ENCODE results near the gene LGSN.

The LGSN gene

GRCh38 chr6:63269470-63269869, 50.3 kb downstream of the LGSN start:
- Histone ChIP-seq H3K9me3 (ENCODE audit: control insufficient read depth, low read length) (no peaks in the 10 kb centered on the region), H3K4me1 (ENCODE audit: control insufficient read depth, insufficient read depth, low read length) (no peaks in the 10 kb centered on the region), H3K36me3 (ENCODE audit: control insufficient read depth, insufficient read depth, low read length, severe bottlenecking) (no peaks in the 10 kb centered on the region), H3K9ac (ENCODE audit: low read length) (no peak overlapping the region), H3K4me3 (ENCODE audit: low read length) (no peak overlapping the region), H3K27me3 (replicated peaks; ENCODE audit: control insufficient read depth, insufficient read depth, low read length) (peaks cover 13% of the 10 kb centered on the region)
- DNase-seq (ENCODE audit: low read depth) = no peak

GRCh38 chr6:63268574-63268973, 51.2 kb downstream of the LGSN start:
- Histone ChIP-seq H3K36me3 (ENCODE audit: control insufficient read depth, insufficient read depth, low read length, severe bottlenecking) (no peaks in the 10 kb centered on the region), H3K9me3 (ENCODE audit: control insufficient read depth, low read length) (no peaks in the 10 kb centered on the region), H3K4me3 (ENCODE audit: low read length) (no peak overlapping the region), H3K4me1 (ENCODE audit: control insufficient read depth, insufficient read depth, low read length) (no peaks in the 10 kb centered on the region), H3K27me3 (replicated peaks; ENCODE audit: control insufficient read depth, insufficient read depth, low read length) (peaks cover 13% of the 10 kb centered on the region), H3K9ac (ENCODE audit: low read length) (no peak overlapping the region)
- DNase-seq (ENCODE audit: low read depth) = no peak

GRCh38 chr6:63267828-63268227, 52.0 kb downstream of the LGSN start:
- no peak for DNase-seq (ENCODE audit: low read depth)
- no peaks in the 10 kb centered on the region for H3K36me3 ChIP-seq (ENCODE audit: control insufficient read depth, insufficient read depth, low read length, severe bottlenecking)
- no peaks in the 10 kb centered on the region for H3K9me3 ChIP-seq (ENCODE audit: control insufficient read depth, low read length)
- H3K4me3 ChIP-seq (ENCODE audit: low read length) = no peak overlapping the region
- no peaks in the 10 kb centered on the region for H3K4me1 ChIP-seq (ENCODE audit: control insufficient read depth, insufficient read depth, low read length)
- peaks cover 13% of the 10 kb centered on the region for H3K27me3 ChIP-seq (replicated peaks; ENCODE audit: control insufficient read depth, insufficient read depth, low read length)
- no peak overlapping the region for H3K9ac ChIP-seq (ENCODE audit: low read length)

GRCh38 chr6:63267046-63267445, 52.7 kb downstream of the LGSN start:
- Histone ChIP-seq H3K4me3 (ENCODE audit: low read length) (no peak overlapping the region), H3K36me3 (ENCODE audit: control insufficient read depth, insufficient read depth, low read length, severe bottlenecking) (no peaks in the 10 kb centered on the region), H3K9ac (ENCODE audit: low read length) (no peak overlapping the region), H3K27me3 (replicated peaks; ENCODE audit: control insufficient read depth, insufficient read depth, low read length) (peaks cover 13% of the 10 kb centered on the region), H3K9me3 (ENCODE audit: control insufficient read depth, low read length) (no peaks in the 10 kb centered on the region), H3K4me1 (ENCODE audit: control insufficient read depth, insufficient read depth, low read length) (no peaks in the 10 kb centered on the region)
- no peak for DNase-seq (ENCODE audit: low read depth)

- DNase-seq (ENCODE audit: low read depth) = no peak
Observed at GRCh38 chr6:63263444-63263843, 56.3 kb downstream of the LGSN start.

DNA sequence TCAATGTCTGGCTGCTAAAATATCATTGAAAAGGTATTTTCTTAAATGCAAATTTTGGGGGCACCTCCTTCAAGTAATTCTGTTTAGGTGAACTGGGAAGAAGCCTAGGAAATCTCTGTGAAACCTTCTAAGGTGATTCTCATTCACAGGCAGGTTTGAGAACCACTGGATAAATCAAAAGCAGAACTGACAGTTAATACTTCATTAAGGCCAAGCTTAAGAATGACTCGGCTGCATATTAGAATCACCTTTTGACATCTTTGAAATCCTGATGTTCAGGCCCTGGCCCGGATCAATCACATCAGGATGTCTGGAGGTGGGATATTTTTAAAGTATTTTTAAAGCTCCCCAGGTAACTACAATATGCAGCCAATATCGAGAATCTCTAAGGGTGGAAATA, 58.0 kb downstream of the LGSN start:
- no peaks in the 10 kb centered on the region for H3K9me3 ChIP-seq (ENCODE audit: control insufficient read depth, low read length)
- no peaks in the 10 kb centered on the region for H3K27me3 ChIP-seq (replicated peaks; ENCODE audit: control insufficient read depth, insufficient read depth, low read length)
- no peak overlapping the region for H3K4me3 ChIP-seq (ENCODE audit: low read length)
- H3K4me1 ChIP-seq (ENCODE audit: control insufficient read depth, insufficient read depth, low read length) = no peaks in the 10 kb centered on the region
- DNase-seq (ENCODE audit: low read depth) = no peak
- H3K9ac ChIP-seq (ENCODE audit: low read length) = no peak overlapping the region
- H3K36me3 ChIP-seq (ENCODE audit: control insufficient read depth, insufficient read depth, low read length, severe bottlenecking) = no peaks in the 10 kb centered on the region

More at GRCh38 chr6:63263444-63263843, 56.3 kb downstream of the LGSN start:
- Histone ChIP-seq H3K9me3 (ENCODE audit: control insufficient read depth, low read length) (no peaks in the 10 kb centered on the region), H3K4me1 (ENCODE audit: control insufficient read depth, insufficient read depth, low read length) (no peaks in the 10 kb centered on the region), H3K4me3 (ENCODE audit: low read length) (no peak overlapping the region), H3K9ac (ENCODE audit: low read length) (no peak overlapping the region), H3K36me3 (ENCODE audit: control insufficient read depth, insufficient read depth, low read length, severe bottlenecking) (no peaks in the 10 kb centered on the region), H3K27me3 (replicated peaks; ENCODE audit: control insufficient read depth, insufficient read depth, low read length) (no peaks in the 10 kb centered on the region)

DNA sequence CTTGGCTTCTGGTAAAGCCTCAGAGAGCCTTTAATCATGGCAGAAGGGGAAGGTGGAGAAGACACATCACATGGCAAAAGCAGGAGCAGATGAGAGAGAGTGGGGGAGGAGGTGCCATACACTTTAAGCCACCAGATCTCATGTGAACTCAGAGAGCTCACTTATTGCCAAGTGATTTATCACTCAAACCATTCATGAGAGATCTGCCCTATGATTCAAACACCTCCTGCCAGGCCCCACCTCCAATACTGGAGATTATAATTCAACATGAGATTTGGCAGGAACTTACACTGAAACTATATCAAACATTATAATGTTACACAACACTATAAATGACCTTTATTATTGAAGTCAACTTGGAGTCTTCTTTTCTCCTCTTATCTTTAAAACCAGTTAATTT, 60.6 kb downstream of the LGSN start:
- Histone ChIP-seq H3K4me3 (ENCODE audit: low read length) (no peak overlapping the region), H3K4me1 (ENCODE audit: control insufficient read depth, insufficient read depth, low read length) (no peaks in the 10 kb centered on the region), H3K9ac (ENCODE audit: low read length) (no peak overlapping the region), H3K27me3 (replicated peaks; ENCODE audit: control insufficient read depth, insufficient read depth, low read length) (no peaks in the 10 kb centered on the region), H3K36me3 (ENCODE audit: control insufficient read depth, insufficient read depth, low read length, severe bottlenecking) (no peaks in the 10 kb centered on the region), H3K9me3 (ENCODE audit: control insufficient read depth, low read length) (no peaks in the 10 kb centered on the region)
- no peak for DNase-seq (ENCODE audit: low read depth)

DNA sequence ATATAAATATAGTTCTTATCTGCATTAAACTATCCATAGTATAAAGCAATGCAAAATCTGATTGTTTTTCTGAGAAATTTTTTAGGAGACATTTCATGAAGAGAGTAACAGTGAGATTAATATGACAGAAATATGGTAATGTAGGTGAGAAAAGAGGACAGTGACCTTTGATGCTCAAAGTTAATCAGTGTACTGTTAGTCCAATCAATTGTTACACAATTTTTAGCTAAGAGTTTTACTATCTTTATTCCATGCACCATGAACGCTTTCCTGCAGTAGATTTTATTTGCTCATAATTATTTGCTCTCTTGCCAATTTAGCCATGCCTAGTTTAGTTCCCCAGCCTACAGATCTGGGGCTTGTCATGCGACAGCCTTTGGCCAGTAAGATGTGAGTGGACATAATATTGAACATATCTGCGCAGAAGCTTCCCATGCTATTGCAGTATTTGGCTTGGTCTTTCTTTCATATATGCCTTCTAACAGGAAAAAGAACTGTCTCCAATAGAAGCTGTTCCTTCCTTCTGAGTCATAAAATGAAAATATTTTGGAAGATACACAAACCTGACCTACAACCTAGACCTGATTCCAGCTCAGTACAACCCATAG, 69.8 kb downstream of the LGSN start:
- no peaks in the 10 kb centered on the region for H3K36me3 ChIP-seq (ENCODE audit: control insufficient read depth, insufficient read depth, low read length, severe bottlenecking)
- no peak overlapping the region for H3K4me3 ChIP-seq (ENCODE audit: low read length)
- no peak overlapping the region for H3K9ac ChIP-seq (ENCODE audit: low read length)
- no peaks in the 10 kb centered on the region for H3K27me3 ChIP-seq (replicated peaks; ENCODE audit: control insufficient read depth, insufficient read depth, low read length)
- no peaks in the 10 kb centered on the region for H3K4me1 ChIP-seq (ENCODE audit: control insufficient read depth, insufficient read depth, low read length)
- DNase-seq (ENCODE audit: low read depth) = no peak
- no peaks in the 10 kb centered on the region for H3K9me3 ChIP-seq (ENCODE audit: control insufficient read depth, low read length)

DNA sequence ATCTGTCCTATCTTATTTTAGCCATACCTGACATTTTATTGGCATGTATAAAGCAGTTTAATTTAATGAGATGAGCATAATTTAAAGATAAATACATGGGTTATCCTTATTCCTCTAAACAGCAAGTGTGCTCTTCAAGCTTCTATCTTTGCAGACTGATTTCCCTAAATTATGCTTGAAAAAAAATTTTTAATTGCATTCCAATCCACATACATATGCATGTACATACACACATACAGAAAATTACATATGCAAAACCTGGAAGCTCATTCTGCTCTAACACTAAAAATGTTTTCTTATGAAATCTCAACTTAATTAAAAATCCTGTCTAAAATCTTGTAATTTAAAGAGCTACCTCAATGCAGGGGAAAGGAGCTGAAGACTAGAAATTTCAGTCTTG, 73.2 kb downstream of the LGSN start:
- H3K9ac ChIP-seq (ENCODE audit: low read length) = no peak overlapping the region
- no peaks in the 10 kb centered on the region for H3K9me3 ChIP-seq (ENCODE audit: control insufficient read depth, low read length)
- no peak for DNase-seq (ENCODE audit: low read depth)
- no peaks in the 10 kb centered on the region for H3K36me3 ChIP-seq (ENCODE audit: control insufficient read depth, insufficient read depth, low read length, severe bottlenecking)
- no peak overlapping the region for H3K4me3 ChIP-seq (ENCODE audit: low read length)
- H3K27me3 ChIP-seq (replicated peaks; ENCODE audit: control insufficient read depth, insufficient read depth, low read length) = no peaks in the 10 kb centered on the region
- no peaks in the 10 kb centered on the region for H3K4me1 ChIP-seq (ENCODE audit: control insufficient read depth, insufficient read depth, low read length)

DNA sequence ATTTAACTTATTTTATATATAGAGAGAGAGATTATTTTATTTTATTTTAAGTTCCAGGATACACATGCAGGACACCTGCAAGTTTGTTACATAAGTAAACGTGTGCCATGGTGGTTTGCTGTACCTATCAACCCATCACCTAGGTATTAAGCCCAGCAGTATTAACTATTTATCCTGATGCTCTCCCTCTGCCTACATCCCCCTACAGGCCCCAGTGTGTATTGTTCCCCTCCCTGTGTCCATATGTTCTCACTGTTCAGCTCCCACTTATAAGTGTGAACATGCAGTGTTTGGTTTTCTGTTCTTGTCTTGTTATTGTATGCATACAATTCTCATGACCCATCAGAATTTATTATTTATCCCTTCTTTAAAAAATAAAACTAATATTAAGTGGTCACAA, 73.9 kb downstream of the LGSN start:
- Histone ChIP-seq H3K9ac (ENCODE audit: low read length) (no peak overlapping the region), H3K9me3 (ENCODE audit: control insufficient read depth, low read length) (no peaks in the 10 kb centered on the region), H3K27me3 (replicated peaks; ENCODE audit: control insufficient read depth, insufficient read depth, low read length) (no peaks in the 10 kb centered on the region), H3K4me3 (ENCODE audit: low read length) (no peak overlapping the region), H3K4me1 (ENCODE audit: control insufficient read depth, insufficient read depth, low read length) (no peaks in the 10 kb centered on the region), H3K36me3 (ENCODE audit: control insufficient read depth, insufficient read depth, low read length, severe bottlenecking) (no peaks in the 10 kb centered on the region)
- DNase-seq (ENCODE audit: low read depth) = no peak

- Histone ChIP-seq H3K4me1 (ENCODE audit: control insufficient read depth, insufficient read depth, low read length) (no peaks in the 10 kb centered on the region), H3K9me3 (ENCODE audit: control insufficient read depth, low read length) (no peaks in the 10 kb centered on the region), H3K36me3 (ENCODE audit: control insufficient read depth, insufficient read depth, low read length, severe bottlenecking) (no peaks in the 10 kb centered on the region), H3K9ac (ENCODE audit: low read length) (no peak overlapping the region), H3K27me3 (replicated peaks; ENCODE audit: control insufficient read depth, insufficient read depth, low read length) (no peaks in the 10 kb centered on the region), H3K4me3 (ENCODE audit: low read length) (no peak overlapping the region)
- DNase-seq (ENCODE audit: low read depth) = no peak
Observed at GRCh38 chr6:63245420-63245819, 74.4 kb downstream of the LGSN start.

GRCh38 chr6:63236398-63236817, 83.4 kb downstream of the LGSN start:
- no peak for DNase-seq (ENCODE audit: low read depth)
- Histone ChIP-seq H3K9ac (ENCODE audit: low read length) (no peak overlapping the region), H3K4me3 (ENCODE audit: low read length) (no peak overlapping the region), H3K9me3 (ENCODE audit: control insufficient read depth, low read length) (no peaks in the 10 kb centered on the region), H3K27me3 (replicated peaks; ENCODE audit: control insufficient read depth, insufficient read depth, low read length) (no peaks in the 10 kb centered on the region), H3K4me1 (ENCODE audit: control insufficient read depth, insufficient read depth, low read length) (no peaks in the 10 kb centered on the region), H3K36me3 (ENCODE audit: control insufficient read depth, insufficient read depth, low read length, severe bottlenecking) (no peaks in the 10 kb centered on the region)

Data from adipocyte (in vitro differentiated cells).